OCI-LY7 (cell line): ENCODE results near the gene NOP16.

Experiments
- EZH2phosphoT487 ChIP-seq: fragments of 200-600 bp; sonication (generic); IDR thresholded peaks from 2 replicates; pipeline ENCODE4 v1.6.1; 2018; ENCODE audit warnings: low read depth, borderline replicate concordance, mild to moderate bottlenecking, mixed run types, antibody characterized with exemption, low read length, moderate library complexity, mixed read lengths
- TF ChIP-seq, protein P1 (sequence below): fragments of 200-600 bp; sonication (generic); conservative IDR thresholded peaks from 2 replicates; pipeline ENCODE4 v1.5.1; 2014; ENCODE audit warnings: mild to moderate bottlenecking, antibody characterized with exemption, low read length, moderate library complexity, mixed read lengths

DNA sequence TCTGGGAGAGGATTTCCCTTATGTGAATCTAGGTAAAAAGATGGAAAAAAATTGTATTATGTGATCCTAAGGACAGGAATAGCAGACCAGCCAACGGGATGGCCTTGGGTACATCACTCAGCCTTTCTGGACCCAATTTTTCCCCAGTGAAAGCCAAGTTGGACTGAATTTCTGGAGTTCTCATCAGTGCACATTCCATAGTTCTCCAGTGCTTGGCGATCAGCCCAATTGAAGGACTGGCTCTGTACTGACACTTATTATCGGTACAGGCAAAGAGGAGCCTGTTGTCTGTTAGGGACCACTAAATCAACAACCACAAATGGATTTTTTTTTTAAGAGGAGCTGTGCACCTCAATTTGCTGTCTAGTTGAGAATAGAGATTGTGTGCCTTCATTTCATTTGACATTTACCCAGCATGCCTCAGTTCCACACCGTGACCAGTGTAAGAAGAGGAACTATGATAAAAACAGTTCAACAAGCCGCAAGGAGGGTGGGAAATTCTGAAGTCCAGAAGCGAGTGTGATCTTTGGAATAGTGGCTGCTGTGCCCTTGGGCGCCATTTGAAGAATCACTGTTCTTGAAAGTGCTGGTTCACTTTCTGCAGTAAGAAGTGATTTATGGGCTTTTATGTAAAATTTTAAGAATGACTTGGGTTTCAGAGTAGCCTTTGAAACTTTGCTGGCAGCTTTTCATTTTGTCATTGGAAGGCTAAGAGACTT is 15.1 kb downstream of the NOP16 start:
- TF ChIP-seq, protein P1, sequence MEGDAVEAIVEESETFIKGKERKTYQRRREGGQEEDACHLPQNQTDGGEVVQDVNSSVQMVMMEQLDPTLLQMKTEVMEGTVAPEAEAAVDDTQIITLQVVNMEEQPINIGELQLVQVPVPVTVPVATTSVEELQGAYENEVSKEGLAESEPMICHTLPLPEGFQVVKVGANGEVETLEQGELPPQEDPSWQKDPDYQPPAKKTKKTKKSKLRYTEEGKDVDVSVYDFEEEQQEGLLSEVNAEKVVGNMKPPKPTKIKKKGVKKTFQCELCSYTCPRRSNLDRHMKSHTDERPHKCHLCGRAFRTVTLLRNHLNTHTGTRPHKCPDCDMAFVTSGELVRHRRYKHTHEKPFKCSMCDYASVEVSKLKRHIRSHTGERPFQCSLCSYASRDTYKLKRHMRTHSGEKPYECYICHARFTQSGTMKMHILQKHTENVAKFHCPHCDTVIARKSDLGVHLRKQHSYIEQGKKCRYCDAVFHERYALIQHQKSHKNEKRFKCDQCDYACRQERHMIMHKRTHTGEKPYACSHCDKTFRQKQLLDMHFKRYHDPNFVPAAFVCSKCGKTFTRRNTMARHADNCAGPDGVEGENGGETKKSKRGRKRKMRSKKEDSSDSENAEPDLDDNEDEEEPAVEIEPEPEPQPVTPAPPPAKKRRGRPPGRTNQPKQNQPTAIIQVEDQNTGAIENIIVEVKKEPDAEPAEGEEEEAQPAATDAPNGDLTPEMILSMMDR: no peak
- TF ChIP-seq EZH2phosphoT487: no peak
